Spleen (tissue), 11 donors: ENCODE results near the gene BTG2. TPM values are rescaled to one million over a fixed set of nuclear protein-coding genes. Genes with fewer than 3 reads are reported as not detected.

ENCODE experiments used
- DNase-seq: peaks from one replicate; pipeline ENCODE4 v3.0.0-alpha.2; 2020
- H3K27ac ChIP-seq, 8 donors: fragments of 200-600 bp; sonication (generic) in 7 of 8; 1 replicate in 4 of 8; 2 replicates in 4 of 8; pipeline versions ENCODE4 v1.5.0 to v1.8.0; 2016 to 2021; ENCODE audit warnings: inconsistent platforms in 4 of 8, mild to moderate bottlenecking in 4 of 8, moderate library complexity in 1 of 8
- H3K27me3 ChIP-seq, 7 donors: fragments of 200-600 bp; sonication (generic) in 6 of 7; replicated peaks in 1 of 7; 1 replicate in 4 of 7; 2 replicates in 3 of 7; pipeline versions ENCODE4 v1.5.0 to v1.8.0; 2016 to 2021; ENCODE audit warnings: inconsistent platforms in 3 of 7, mild to moderate bottlenecking in 1 of 7
- H3K36me3 ChIP-seq, 6 donors: fragments of 200-600 bp; sonication (generic) in 5 of 6; 1 replicate in 4 of 6; 2 replicates in 2 of 6; pipeline versions ENCODE4 v1.5.0 to v1.8.0; 2016 to 2021; ENCODE audit warnings: inconsistent platforms in 2 of 6
- H3K4me1 ChIP-seq, 6 donors: fragments of 200-600 bp; sonication (generic) in 5 of 6; 1 replicate in 3 of 6; 2 replicates in 3 of 6; pipeline versions ENCODE4 v1.5.0 to v1.8.0; 2016 to 2021; ENCODE audit warnings: inconsistent platforms in 3 of 6
- H3K4me3 ChIP-seq, 8 donors: fragments of 200-600 bp; sonication (generic) in 7 of 8; 1 replicate in 4 of 8; 2 replicates in 4 of 8; pipeline versions ENCODE4 v1.5.0 to v1.8.0; 2016 to 2021; ENCODE audit warnings: inconsistent platforms in 4 of 8, mild to moderate bottlenecking in 4 of 8, moderate library complexity in 2 of 8
- H3K9me3 ChIP-seq, 8 donors: fragments of 200-600 bp; sonication (generic) in 7 of 8; 1 replicate in 4 of 8; 2 replicates in 4 of 8; pipeline versions ENCODE4 v1.5.0 to v1.8.0; 2016 to 2021; ENCODE audit warnings: inconsistent platforms in 4 of 8
- CTCF ChIP-seq, 11 experiments: fragments of 200-600 bp in 7 of 11; fragments of 450-650 bp in 4 of 11; sonication (generic) in 4 of 11; IDR thresholded peaks in 8 of 11; conservative IDR thresholded peaks in 3 of 11; 1 replicate in 7 of 11; 2 replicates in 4 of 11; pipeline versions ENCODE4 v1.4.0 to v1.8.0; 2016 to 2021; ENCODE audit warnings: antibody characterized with exemption in 11 of 11, inconsistent platforms in 4 of 11, mild to moderate bottlenecking in 1 of 11
- POLR2A ChIP-seq, 3 donors: fragments of 450-650 bp; IDR thresholded peaks; one replicate each; pipeline ENCODE4 v1.5.1; 2017; ENCODE audit warnings: antibody characterized with exemption in 3 of 3, mild to moderate bottlenecking in 1 of 3
- POLR2AphosphoS5 ChIP-seq, 3 donors: sonication (generic); formaldehyde crosslinking; IDR thresholded peaks; one replicate each; pipeline ENCODE4 v1.5.1; 2017; ENCODE audit warnings: antibody characterized with exemption in 3 of 3
- WGBS, 5 donors: extraction: QIAGEN DNeasy Blood & Tissue Kit in 3 of 5; methylation state at CpG; one replicate each; pipeline versions ENCODE4 v1.1.5 to v1.1.7; 2013 to 2018; 5-methylcytosine and 5-hydroxymethylcytosine counted together
- intact Hi-C: fragments of 100-400 bp; cut with DNase I; formaldehyde crosslinking; loops from one replicate; pipeline ENCODE4 v1.15.0; 2023; ENCODE audit warnings: low total_unique reads
- polyA plus RNA-seq, 3 donors: library from polyadenylated mRNA; stranded (reverse); fragments of 200-250 nt; gene quantifications; one replicate each; pipeline ENCODE4 v1.2.1, GENCODE V29; 2013
- total RNA-seq, 7 donors: library from RNA; depleted of rRNA in 3 of 7; stranded (reverse); fragments of >200 nt in 3 of 7; fragmentation: NEBNext Ultra II Directional in 4 of 7; extraction: Animal tissue kit (Norgen Biotek cat#: 25700) in 4 of 7; gene quantifications; one replicate each; pipeline versions ENCODE4 v1.1.0 to v1.2.1, GENCODE V29; 2016 to 2021
- donor health status: healthy with polysubstance abuse.
- donor health status: DM: no; HTN: no; CAD: no; lungs with moderate emphysema.
- donor health status: DM: no; HTN: no; CAD: no.
- donor health status: Bipolar disorder and iron deficiency.
- donor health status: healthy.
- donor health status: DM: no; HTN: no; CAD: no.
- donor health status: DM: yes; HTN: yes; CAD: no.

Gene BTG2
- total and polyA plus RNA-seq, 10 donors: 55.5 to 186 (median 124) TPM

- H3K27me3 ChIP-seq: no peaks in the 10 kb centered on the region
- 34 to 51% (median 43%) methylated on average over 9 of the region's 9 CpGs for WGBS, 5 donors
- H3K4me1 ChIP-seq: peaks cover 34 to 82% (median 74%) of the 10 kb centered on the region in 6 donors
- TF ChIP-seq CTCF (IDR thresholded peaks at IDR 0.05 in 8 of 11, conservative IDR thresholded peaks at IDR 0.05 in 3 of 11) (no peak), POLR2AphosphoS5 (IDR thresholded peaks at IDR 0.05) (no peak), POLR2A (IDR thresholded peaks at IDR 0.05) (no peak)
- H3K36me3 ChIP-seq: peaks cover 0 to 29% (median 25%) of the 10 kb centered on the region in 6 donors
- DNase-seq: no peak
- peak overlapping the region; percentile 97 to 100 (median 99) for H3K27ac ChIP-seq
- peak overlapping the region in 6 of 8 donors; percentile 19 to 99 (median 88) for H3K4me3 ChIP-seq
- intact Hi-C loops: no loop called here
- no peaks in the 10 kb centered on the region for H3K9me3 ChIP-seq
These were observed 864 bp upstream of the BTG2 start for GRCh38 chr1:203304391-203304918.

- no peaks in the 10 kb centered on the region for H3K9me3 ChIP-seq
- peak overlapping the region; percentile 63 to 100 (median 93) for H3K4me3 ChIP-seq
- H3K27ac ChIP-seq: peak overlapping the region; percentile 97 to 100 (median 99)
- 0 to 1% (median 0%) methylated on average over 13 to 21 of the region's 21 CpGs for WGBS, 5 donors
- no peak for TF ChIP-seq POLR2A (IDR thresholded peaks at IDR 0.05)
- TF ChIP-seq POLR2AphosphoS5 (IDR thresholded peaks at IDR 0.05): no peak
- TF ChIP-seq CTCF (IDR thresholded peaks at IDR 0.05 in 8 of 11, conservative IDR thresholded peaks at IDR 0.05 in 3 of 11): no peak
- DNase-seq: no peak
- H3K36me3 ChIP-seq: peaks cover 0 to 42% (median 31%) of the 10 kb centered on the region in 6 donors
- intact Hi-C loops: loop anchor here (5.0 kb wide), 1 partner anchor 33 kb away; no protein-coding TSS in a partner anchor
- no peaks in the 10 kb centered on the region for H3K27me3 ChIP-seq
- peaks cover 46 to 82% (median 77%) of the 10 kb centered on the region in 6 donors for H3K4me1 ChIP-seq
These were observed 430 bp downstream of the BTG2 start for GRCh38 chr1:203305809-203306088.

GRCh38 chr1:203306089-203306964 lies 1.0 kb downstream of the BTG2 start:
- no peaks in the 10 kb centered on the region for H3K9me3 ChIP-seq
- no peaks in the 10 kb centered on the region for H3K27me3 ChIP-seq
- peaks cover 0 to 46% (median 31%) of the 10 kb centered on the region in 6 donors for H3K36me3 ChIP-seq
- H3K4me3 ChIP-seq: peak overlapping the region; percentile 63 to 100 (median 93)
- WGBS, 5 donors: 0 to 4% (median 1%) methylated on average over 12 to 22 of the region's 22 CpGs
- peak in 6 of 11 experiments; percentile 28 to 59 (median 32) for TF ChIP-seq CTCF (IDR thresholded peaks at IDR 0.05 in 8 of 11, conservative IDR thresholded peaks at IDR 0.05 in 3 of 11)
- peak in 2 of 3 donors; percentile 77 to 89 for TF ChIP-seq POLR2AphosphoS5 (IDR thresholded peaks at IDR 0.05)
- peak in 1 of 3 donors; percentile 39 for TF ChIP-seq POLR2A (IDR thresholded peaks at IDR 0.05)
- H3K4me1 ChIP-seq: peaks cover 46 to 82% (median 77%) of the 10 kb centered on the region in 6 donors
- DNase-seq: peak; percentile 88
- intact Hi-C loops: loop anchor here (5.0 kb wide), 1 partner anchor 34 kb away; no protein-coding TSS in a partner anchor
- H3K27ac ChIP-seq: peak overlapping the region; percentile 97 to 100 (median 99)
